ENCODE measurements around the gene TDRD6. TPM values are rescaled to one million over a fixed set of nuclear protein-coding genes. Genes with fewer than 3 reads are reported as not detected.

Gene TDRD6
- total and polyA plus RNA-seq, 8 donors = 0.48 to 1.5 (median 0.89) TPM; not detected in 5

DNA sequence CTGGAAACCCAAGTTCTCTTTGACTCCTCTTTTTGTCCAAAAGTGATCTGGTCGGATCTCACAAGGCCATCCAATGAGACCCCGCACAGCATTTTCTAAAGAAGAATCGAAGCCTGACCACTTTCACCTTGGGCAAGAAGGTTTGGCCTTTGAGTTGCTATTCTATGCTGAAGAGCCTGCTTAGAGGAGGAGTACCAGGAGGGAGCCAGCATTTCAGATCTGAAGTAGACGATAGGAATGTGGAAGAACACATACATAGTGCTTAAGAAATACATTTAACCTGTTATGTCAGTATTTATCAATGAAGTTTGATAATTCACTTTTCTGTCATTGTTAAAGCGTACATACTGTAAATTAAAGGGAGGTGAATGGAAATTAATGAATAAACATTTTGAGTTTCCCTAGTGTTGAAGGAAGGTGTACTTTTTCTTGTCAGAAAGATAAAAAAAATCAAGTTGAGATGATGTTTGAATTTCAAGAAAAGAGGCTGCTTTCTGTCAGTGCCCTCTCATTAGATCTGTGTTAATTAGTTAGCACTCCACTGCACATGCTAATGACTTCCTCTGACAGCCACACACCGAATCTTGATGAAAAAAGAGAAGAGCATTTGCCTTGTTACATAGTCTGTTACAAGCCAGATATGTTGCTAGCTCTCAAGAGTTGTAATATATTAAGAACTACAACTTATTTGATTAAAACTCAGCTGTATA is 10.9 kb upstream of the TDRD6 start:
- 86 to 91% (median 88%) methylated on average over 6 of the region's 6 CpGs for WGBS, 5 donors
- Histone ChIP-seq H3K9me3 (no peaks in the 10 kb centered on the region), H3K27me3 (no peaks in the 10 kb centered on the region), H3K4me1 (no peaks in the 10 kb centered on the region), H3K27ac (no peak overlapping the region), H3K36me3 (peaks cover 0 to 52% (median 30%) of the 10 kb centered on the region in 4 donors), H3K4me3 (no peak overlapping the region)
- TF ChIP-seq POLR2A (IDR thresholded peaks at IDR 0.05) (no peak), POLR2AphosphoS5 (IDR thresholded peaks at IDR 0.05) (no peak), EP300 (IDR thresholded peaks at IDR 0.05) (no peak)
- TF ChIP-seq, protein P1, sequence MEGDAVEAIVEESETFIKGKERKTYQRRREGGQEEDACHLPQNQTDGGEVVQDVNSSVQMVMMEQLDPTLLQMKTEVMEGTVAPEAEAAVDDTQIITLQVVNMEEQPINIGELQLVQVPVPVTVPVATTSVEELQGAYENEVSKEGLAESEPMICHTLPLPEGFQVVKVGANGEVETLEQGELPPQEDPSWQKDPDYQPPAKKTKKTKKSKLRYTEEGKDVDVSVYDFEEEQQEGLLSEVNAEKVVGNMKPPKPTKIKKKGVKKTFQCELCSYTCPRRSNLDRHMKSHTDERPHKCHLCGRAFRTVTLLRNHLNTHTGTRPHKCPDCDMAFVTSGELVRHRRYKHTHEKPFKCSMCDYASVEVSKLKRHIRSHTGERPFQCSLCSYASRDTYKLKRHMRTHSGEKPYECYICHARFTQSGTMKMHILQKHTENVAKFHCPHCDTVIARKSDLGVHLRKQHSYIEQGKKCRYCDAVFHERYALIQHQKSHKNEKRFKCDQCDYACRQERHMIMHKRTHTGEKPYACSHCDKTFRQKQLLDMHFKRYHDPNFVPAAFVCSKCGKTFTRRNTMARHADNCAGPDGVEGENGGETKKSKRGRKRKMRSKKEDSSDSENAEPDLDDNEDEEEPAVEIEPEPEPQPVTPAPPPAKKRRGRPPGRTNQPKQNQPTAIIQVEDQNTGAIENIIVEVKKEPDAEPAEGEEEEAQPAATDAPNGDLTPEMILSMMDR (IDR thresholded peaks at IDR 0.05) = no peak
- intact Hi-C loops (cut with DNase I; ENCODE audit: low total_unique reads) = no loop called here
- DNase-seq = no peak

DNA sequence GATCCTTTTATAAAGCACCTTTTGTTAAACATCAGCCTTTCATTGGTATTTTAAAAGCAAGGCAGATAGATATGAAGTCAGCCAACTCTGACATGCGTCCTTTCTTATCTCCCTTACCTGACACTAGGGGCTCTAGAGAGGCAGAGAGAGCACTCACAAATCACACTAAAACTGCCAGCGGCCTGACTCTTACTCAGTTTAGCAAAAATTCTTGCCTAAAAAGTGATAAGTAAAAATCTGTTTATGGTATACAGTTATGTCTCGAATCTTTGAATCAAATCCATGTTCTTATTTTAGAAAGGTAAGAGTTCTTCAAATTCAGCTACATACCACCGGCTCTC is 10.4 kb upstream of the TDRD6 start:
- Histone ChIP-seq H3K9me3 (no peaks in the 10 kb centered on the region), H3K27ac (no peak overlapping the region), H3K36me3 (peaks cover 0 to 48% (median 29%) of the 10 kb centered on the region in 4 donors), H3K4me3 (no peak overlapping the region), H3K27me3 (no peaks in the 10 kb centered on the region), H3K4me1 (no peaks in the 10 kb centered on the region)
- intact Hi-C loops (cut with DNase I; ENCODE audit: low total_unique reads) = no loop called here
- TF ChIP-seq, protein P1 (IDR thresholded peaks at IDR 0.05) = no peak
- TF ChIP-seq POLR2AphosphoS5 (IDR thresholded peaks at IDR 0.05) = no peak
- no peak for TF ChIP-seq EP300 (IDR thresholded peaks at IDR 0.05)
- no peak for TF ChIP-seq POLR2A (IDR thresholded peaks at IDR 0.05)
- 67 to 83% (median 77%) methylated on average over 4 of the region's 4 CpGs for WGBS, 5 donors
- DNase-seq = peak in 1 of 2 donors; percentile 7

DNA sequence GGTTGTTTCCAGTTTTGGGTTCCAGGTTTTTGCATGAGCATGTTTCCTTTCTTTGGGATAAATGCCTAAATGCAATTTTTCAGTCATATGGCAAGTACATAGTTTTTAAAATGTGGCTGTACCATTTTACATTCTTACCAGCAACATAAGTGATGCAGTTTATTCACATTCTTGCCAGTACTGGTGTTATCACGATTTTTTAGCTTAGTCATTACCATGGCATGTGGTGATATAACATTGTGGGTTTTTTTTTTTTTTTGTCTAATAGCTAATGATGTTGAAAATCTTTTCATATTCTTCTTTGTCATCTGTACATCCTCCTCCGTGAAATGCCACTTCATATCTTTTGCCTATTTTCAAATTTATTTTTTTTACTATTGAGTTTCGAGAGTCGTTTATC is 2.9 kb upstream of the TDRD6 start:
- no peak for TF ChIP-seq POLR2AphosphoS5 (IDR thresholded peaks at IDR 0.05)
- TF ChIP-seq, protein P1 (IDR thresholded peaks at IDR 0.05) = no peak
- TF ChIP-seq POLR2A (IDR thresholded peaks at IDR 0.05) = no peak
- TF ChIP-seq EP300 (IDR thresholded peaks at IDR 0.05) = no peak
- intact Hi-C loops (cut with DNase I; ENCODE audit: low total_unique reads) = no loop called here
- no peak for DNase-seq
- Histone ChIP-seq H3K36me3 (no peaks in the 10 kb centered on the region), H3K4me3 (no peak overlapping the region), H3K27ac (no peak overlapping the region), H3K9me3 (peaks cover 0 to 6% (median 0%) of the 10 kb centered on the region in 4 donors), H3K4me1 (no peaks in the 10 kb centered on the region), H3K27me3 (no peaks in the 10 kb centered on the region)
- 68 to 75% (median 73%) methylated on average over 4 of the region's 4 CpGs for WGBS, 5 donors

DNA sequence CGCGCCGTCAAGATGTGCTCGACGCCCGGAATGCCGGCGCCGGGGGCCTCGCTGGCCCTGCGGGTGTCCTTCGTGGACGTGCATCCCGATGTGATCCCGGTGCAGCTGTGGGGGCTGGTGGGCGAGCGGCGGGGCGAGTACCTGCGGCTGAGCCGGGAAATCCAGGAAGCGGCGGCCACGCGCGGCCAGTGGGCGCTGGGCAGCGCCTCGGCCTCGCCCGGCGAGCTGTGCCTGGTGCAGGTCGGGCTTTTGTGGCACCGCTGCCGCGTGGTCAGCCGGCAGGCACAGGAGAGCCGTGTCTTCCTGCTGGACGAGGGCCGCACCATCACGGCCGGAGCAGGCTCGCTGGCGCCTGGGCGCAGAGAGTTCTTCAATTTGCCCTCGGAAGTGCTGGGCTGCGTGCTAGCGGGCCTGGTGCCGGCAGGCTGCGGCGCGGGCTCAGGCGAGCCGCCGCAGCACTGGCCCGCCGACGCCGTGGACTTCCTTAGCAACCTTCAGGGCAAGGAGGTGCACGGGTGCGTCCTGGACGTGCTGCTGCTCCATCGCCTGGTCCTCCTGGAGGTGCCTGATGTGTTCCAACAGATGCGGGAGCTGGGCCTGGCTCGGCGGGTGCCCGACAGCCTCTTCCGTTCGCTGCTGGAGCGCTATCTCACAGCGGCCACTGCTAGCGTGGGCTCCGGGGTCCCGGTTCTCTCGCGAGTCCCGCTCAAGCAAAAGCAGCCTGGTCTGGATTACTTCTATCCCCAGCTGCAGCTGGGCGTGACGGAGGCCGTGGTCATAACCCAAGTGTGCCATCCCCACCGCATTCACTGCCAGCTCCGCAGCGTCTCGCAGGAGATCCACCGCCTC is 656 bp downstream of the TDRD6 start:
- Histone ChIP-seq H3K27ac (no peak overlapping the region), H3K4me3 (no peak overlapping the region), H3K36me3 (no peaks in the 10 kb centered on the region), H3K4me1 (no peaks in the 10 kb centered on the region), H3K9me3 (peaks cover 0 to 6% (median 0%) of the 10 kb centered on the region in 4 donors), H3K27me3 (no peaks in the 10 kb centered on the region)
- TF ChIP-seq POLR2AphosphoS5 (IDR thresholded peaks at IDR 0.05) (no peak), EP300 (IDR thresholded peaks at IDR 0.05) (no peak), POLR2A (IDR thresholded peaks at IDR 0.05) (no peak)
- TF ChIP-seq, protein P1 (IDR thresholded peaks at IDR 0.05) = no peak
- no peak for DNase-seq
- intact Hi-C loops (cut with DNase I; ENCODE audit: low total_unique reads) = no loop called here
- WGBS, 5 donors = 92 to 96% (median 95%) methylated on average over 46 to 85 of the region's 85 CpGs
